Neural cell (in vitro differentiated cells): Measurements from ENCODE around the gene TMEM44. TPM values are rescaled to one million over a fixed set of nuclear protein-coding genes. Genes with fewer than 3 reads are reported as not detected.

Experiments
- H2AFZ ChIP-seq: fragments of 200-600, 300-800 bp; sonication (generic), shearing (Covaris generic); 2 replicates; pipeline ENCODE4 v1.6.0; 2014; ENCODE audit warnings: low read depth, mild to moderate bottlenecking, antibody characterized with exemption, low read length, moderate library complexity
- H3F3A ChIP-seq: fragments of 200-600 bp; shearing (Covaris generic); 2 replicates; pipeline ENCODE4 v1.6.1; 2016; ENCODE audit warnings: mild to moderate bottlenecking, moderate library complexity, mixed read lengths, antibody characterized with exemption, low read length; ENCODE audit not compliant: insufficient read depth, poor library complexity, severe bottlenecking
- H3K27ac ChIP-seq: fragments of 200-600, 300-800 bp; sonication (generic), shearing (Covaris generic); 2 replicates; pipeline ENCODE4 v1.5.1; 2014; ENCODE audit warnings: mild to moderate bottlenecking, low read length, moderate library complexity
- H3K27me3 ChIP-seq: fragments of 300-800, 200-600 bp; sonication (generic), shearing (Covaris generic); 2 replicates; pipeline ENCODE4 v1.6.0; 2014; ENCODE audit warnings: mild to moderate bottlenecking, low read depth, low read length, moderate library complexity; ENCODE audit not compliant: insufficient read depth
- H3K36me3 ChIP-seq: fragments of 300-800, 200-600 bp; sonication (generic), shearing (Covaris generic); 2 replicates; pipeline ENCODE4 v1.5.1; 2014; ENCODE audit warnings: mild to moderate bottlenecking, antibody characterized with exemption, low read length, moderate library complexity; ENCODE audit not compliant: insufficient read depth
- H3K4me2 ChIP-seq: fragments of 300-800, 200-600 bp; sonication (generic), shearing (Covaris generic); 2 replicates; pipeline ENCODE4 v1.6.0; 2014; ENCODE audit warnings: mild to moderate bottlenecking, low read length
- H3K4me3 ChIP-seq: fragments of 300-800, 200-600 bp; sonication (generic), shearing (Covaris generic); 2 replicates; pipeline ENCODE4 v1.5.1; 2014; ENCODE audit warnings: mild to moderate bottlenecking, low read length, moderate library complexity
- H3K79me2 ChIP-seq: fragments of 200-600 bp; shearing (Covaris generic); replicated peaks from 2 replicates; pipeline ENCODE4 v1.6.0; 2014; ENCODE audit warnings: mild to moderate bottlenecking, low read length, moderate library complexity; ENCODE audit not compliant: insufficient read depth
- H3K9ac ChIP-seq: fragments of 300-800, 200-600 bp; sonication (generic), shearing (Covaris generic); 2 replicates; pipeline ENCODE4 v1.6.1; 2016; ENCODE audit warnings: mild to moderate bottlenecking, low read length, mixed read lengths
- H3K9me2 ChIP-seq: fragments of 200-600 bp; shearing (Covaris generic); 2 replicates; pipeline ENCODE4 v1.6.1; 2016; ENCODE audit warnings: mild to moderate bottlenecking, low read length, mixed read lengths; ENCODE audit not compliant: insufficient read depth
- H3K9me3 ChIP-seq: fragments of 200-600, 300-800 bp; sonication (generic), shearing (Covaris generic); 2 replicates; pipeline ENCODE4 v1.6.1; 2016; ENCODE audit warnings: mild to moderate bottlenecking, mixed run types, low read length, moderate library complexity, mixed read lengths
- H4K20me1 ChIP-seq: fragments of 200-600 bp; shearing (Covaris generic); 2 replicates; pipeline ENCODE4 v1.6.1; 2016; ENCODE audit warnings: mild to moderate bottlenecking, mixed run types; ENCODE audit not compliant: insufficient read depth
- EP300 ChIP-seq: fragments of 450-650 bp; conservative IDR thresholded peaks from 2 replicates; pipeline ENCODE4 v1.6.1; 2014; ENCODE audit warnings: antibody characterized with exemption, mild to moderate bottlenecking, moderate library complexity; ENCODE audit not compliant: poor library complexity, severe bottlenecking
- EZH2 ChIP-seq: fragments of 200-600, 300-800 bp; shearing (Covaris generic), sonication (generic); IDR thresholded peaks from 2 replicates; pipeline ENCODE4 v1.6.1; 2014; ENCODE audit warnings: antibody characterized with exemption, low read length, borderline replicate concordance, mild to moderate bottlenecking; ENCODE audit not compliant: insufficient read depth, poor library complexity, severe bottlenecking
- MXI1 ChIP-seq: fragments of 450-650 bp; conservative IDR thresholded peaks from 2 replicates; pipeline ENCODE4 v1.6.1; 2014; ENCODE audit warnings: antibody characterized with exemption, mild to moderate bottlenecking; ENCODE audit not compliant: poor library complexity, severe bottlenecking
- POLR2AphosphoS5 ChIP-seq: IDR thresholded peaks from 2 replicates; pipeline ENCODE4 v1.6.1; 2012
- RAD21 ChIP-seq: fragments of 450-650 bp; conservative IDR thresholded peaks from 2 replicates; pipeline ENCODE4 v1.6.1; 2014; ENCODE audit warnings: antibody characterized with exemption, mild to moderate bottlenecking, moderate library complexity
- SMC3 ChIP-seq: fragments of 450-650 bp; conservative IDR thresholded peaks from 2 replicates; pipeline ENCODE4 v1.6.1; 2014; ENCODE audit warnings: antibody characterized with exemption, mild to moderate bottlenecking, moderate library complexity; ENCODE audit not compliant: poor library complexity
- TAF1 ChIP-seq: IDR thresholded peaks from 2 replicates; pipeline ENCODE4 v1.6.1; 2012; ENCODE audit warnings: low read depth
- polyA plus RNA-seq: library from polyadenylated mRNA; depleted of rRNA; stranded (reverse); fragments of >200 nt; gene quantifications from 2 replicates; pipeline ENCODE4 v1.2.3, GENCODE V29; 2014
- TF ChIP-seq, protein P1 (sequence below): IDR thresholded peaks from 2 replicates; pipeline ENCODE4 v1.6.1; 2012; ENCODE audit warnings: borderline replicate concordance
- TF ChIP-seq, protein P2 (sequence below): fragments of 450-650 bp; IDR thresholded peaks from 2 replicates; pipeline ENCODE4 v1.5.1; 2014; ENCODE audit warnings: antibody characterized with exemption, mild to moderate bottlenecking, moderate library complexity; ENCODE audit not compliant: poor library complexity, severe bottlenecking

TMEM44 gene
- polyA plus RNA-seq, 1 donor from 2014 or later, result 40.6 TPM

DNA sequence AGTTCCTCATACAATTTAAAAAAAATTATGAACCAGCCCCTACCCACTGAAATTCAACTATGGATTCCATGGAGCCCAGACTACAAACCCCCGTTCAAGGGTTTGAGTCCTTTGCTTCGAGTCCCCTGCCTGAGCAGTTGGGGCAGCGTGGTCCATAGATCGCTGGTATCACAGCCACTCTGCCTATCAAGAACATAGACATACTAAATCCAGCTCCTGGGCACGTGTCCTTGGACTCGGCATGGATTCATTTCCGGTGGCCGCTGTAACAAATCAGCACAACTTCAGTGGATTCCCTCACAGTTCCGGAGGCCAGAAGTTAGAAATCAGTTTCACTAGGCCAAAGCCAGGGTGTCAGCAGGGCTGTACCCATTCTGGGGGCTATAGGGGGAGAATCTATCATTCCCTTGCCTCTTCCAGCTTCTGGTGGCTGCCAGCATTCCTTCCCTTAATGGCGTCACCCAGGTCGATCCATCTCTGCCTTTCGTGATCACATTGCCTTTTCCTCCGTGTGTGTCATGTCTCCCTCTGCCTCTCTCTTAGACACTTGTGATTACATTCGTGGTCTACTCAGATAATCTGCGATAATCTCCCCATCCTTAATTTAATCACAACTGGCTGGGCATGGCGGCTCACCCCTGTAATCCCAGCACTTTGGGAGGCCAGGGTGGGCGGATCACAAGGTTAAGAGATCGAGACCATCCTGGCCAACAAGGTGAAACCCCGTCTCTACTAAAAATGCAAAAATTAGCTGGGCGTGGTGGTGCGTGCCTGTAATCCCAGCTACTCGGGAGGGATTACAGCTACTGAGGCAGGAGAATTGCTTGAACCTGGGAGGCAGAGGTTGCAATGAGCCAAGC, 4.6 kb upstream of the TMEM44 start:
- H3K9me3 ChIP-seq, result no peaks in the 10 kb centered on the region
- no peaks in the 10 kb centered on the region for H3K79me2 ChIP-seq
- no peaks in the 10 kb centered on the region for H3K27me3 ChIP-seq
- H3K9me2 ChIP-seq, result no peaks in the 10 kb centered on the region
- no peak overlapping the region for H3K27ac ChIP-seq
- no peaks in the 10 kb centered on the region for H3K36me3 ChIP-seq
- H3K4me3 ChIP-seq, result no peak overlapping the region
- H3F3A ChIP-seq, result no peaks in the 10 kb centered on the region
- no peak overlapping the region for H2AFZ ChIP-seq
- no peak overlapping the region for H3K4me2 ChIP-seq
- TF ChIP-seq, protein P1, sequence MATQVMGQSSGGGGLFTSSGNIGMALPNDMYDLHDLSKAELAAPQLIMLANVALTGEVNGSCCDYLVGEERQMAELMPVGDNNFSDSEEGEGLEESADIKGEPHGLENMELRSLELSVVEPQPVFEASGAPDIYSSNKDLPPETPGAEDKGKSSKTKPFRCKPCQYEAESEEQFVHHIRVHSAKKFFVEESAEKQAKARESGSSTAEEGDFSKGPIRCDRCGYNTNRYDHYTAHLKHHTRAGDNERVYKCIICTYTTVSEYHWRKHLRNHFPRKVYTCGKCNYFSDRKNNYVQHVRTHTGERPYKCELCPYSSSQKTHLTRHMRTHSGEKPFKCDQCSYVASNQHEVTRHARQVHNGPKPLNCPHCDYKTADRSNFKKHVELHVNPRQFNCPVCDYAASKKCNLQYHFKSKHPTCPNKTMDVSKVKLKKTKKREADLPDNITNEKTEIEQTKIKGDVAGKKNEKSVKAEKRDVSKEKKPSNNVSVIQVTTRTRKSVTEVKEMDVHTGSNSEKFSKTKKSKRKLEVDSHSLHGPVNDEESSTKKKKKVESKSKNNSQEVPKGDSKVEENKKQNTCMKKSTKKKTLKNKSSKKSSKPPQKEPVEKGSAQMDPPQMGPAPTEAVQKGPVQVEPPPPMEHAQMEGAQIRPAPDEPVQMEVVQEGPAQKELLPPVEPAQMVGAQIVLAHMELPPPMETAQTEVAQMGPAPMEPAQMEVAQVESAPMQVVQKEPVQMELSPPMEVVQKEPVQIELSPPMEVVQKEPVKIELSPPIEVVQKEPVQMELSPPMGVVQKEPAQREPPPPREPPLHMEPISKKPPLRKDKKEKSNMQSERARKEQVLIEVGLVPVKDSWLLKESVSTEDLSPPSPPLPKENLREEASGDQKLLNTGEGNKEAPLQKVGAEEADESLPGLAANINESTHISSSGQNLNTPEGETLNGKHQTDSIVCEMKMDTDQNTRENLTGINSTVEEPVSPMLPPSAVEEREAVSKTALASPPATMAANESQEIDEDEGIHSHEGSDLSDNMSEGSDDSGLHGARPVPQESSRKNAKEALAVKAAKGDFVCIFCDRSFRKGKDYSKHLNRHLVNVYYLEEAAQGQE, result no peak
- no peak for TF ChIP-seq RAD21
- no peaks in the 10 kb centered on the region for H4K20me1 ChIP-seq
- no peak overlapping the region for H3K9ac ChIP-seq

DNA sequence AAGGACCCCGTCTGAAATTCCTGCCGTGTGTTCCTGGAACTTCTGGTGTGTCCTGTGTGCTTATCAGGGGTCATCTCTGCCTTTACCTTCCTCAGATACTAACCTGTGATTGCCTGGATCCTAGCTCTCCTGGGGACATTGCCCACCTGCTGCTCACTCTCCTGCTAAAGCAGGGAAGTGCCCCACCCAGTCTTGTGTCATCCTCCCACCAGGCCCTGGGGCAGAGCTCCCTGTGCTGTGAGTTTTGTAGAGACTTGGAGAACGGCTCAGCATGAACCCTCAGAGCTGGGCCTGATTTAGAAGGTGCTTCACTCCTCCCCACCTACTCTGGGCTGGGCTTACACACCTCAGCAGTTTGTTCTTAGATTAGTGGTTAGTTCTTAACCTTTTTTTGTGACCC, 3.8 kb upstream of the TMEM44 start:
- H2AFZ ChIP-seq, result no peak overlapping the region
- no peaks in the 10 kb centered on the region for H3K36me3 ChIP-seq
- no peaks in the 10 kb centered on the region for H3K79me2 ChIP-seq
- H3K9me2 ChIP-seq, result no peaks in the 10 kb centered on the region
- no peaks in the 10 kb centered on the region for H4K20me1 ChIP-seq
- no peak overlapping the region for H3K9ac ChIP-seq
- H3K4me2 ChIP-seq, result no peak overlapping the region
- no peaks in the 10 kb centered on the region for H3K9me3 ChIP-seq
- no peaks in the 10 kb centered on the region for H3K27me3 ChIP-seq
- H3K27ac ChIP-seq, result no peak overlapping the region
- no peaks in the 10 kb centered on the region for H3F3A ChIP-seq
- no peak overlapping the region for H3K4me3 ChIP-seq
- TF ChIP-seq POLR2AphosphoS5 (no peak), EZH2 (no peak), RAD21 (no peak), MXI1 (no peak), EP300 (no peak), TAF1 (no peak), SMC3 (no peak)
- TF ChIP-seq, protein P1, result no peak
- TF ChIP-seq, protein P2, sequence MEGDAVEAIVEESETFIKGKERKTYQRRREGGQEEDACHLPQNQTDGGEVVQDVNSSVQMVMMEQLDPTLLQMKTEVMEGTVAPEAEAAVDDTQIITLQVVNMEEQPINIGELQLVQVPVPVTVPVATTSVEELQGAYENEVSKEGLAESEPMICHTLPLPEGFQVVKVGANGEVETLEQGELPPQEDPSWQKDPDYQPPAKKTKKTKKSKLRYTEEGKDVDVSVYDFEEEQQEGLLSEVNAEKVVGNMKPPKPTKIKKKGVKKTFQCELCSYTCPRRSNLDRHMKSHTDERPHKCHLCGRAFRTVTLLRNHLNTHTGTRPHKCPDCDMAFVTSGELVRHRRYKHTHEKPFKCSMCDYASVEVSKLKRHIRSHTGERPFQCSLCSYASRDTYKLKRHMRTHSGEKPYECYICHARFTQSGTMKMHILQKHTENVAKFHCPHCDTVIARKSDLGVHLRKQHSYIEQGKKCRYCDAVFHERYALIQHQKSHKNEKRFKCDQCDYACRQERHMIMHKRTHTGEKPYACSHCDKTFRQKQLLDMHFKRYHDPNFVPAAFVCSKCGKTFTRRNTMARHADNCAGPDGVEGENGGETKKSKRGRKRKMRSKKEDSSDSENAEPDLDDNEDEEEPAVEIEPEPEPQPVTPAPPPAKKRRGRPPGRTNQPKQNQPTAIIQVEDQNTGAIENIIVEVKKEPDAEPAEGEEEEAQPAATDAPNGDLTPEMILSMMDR, result no peak
